ENCODE data around the gene DSPP.

DNA sequence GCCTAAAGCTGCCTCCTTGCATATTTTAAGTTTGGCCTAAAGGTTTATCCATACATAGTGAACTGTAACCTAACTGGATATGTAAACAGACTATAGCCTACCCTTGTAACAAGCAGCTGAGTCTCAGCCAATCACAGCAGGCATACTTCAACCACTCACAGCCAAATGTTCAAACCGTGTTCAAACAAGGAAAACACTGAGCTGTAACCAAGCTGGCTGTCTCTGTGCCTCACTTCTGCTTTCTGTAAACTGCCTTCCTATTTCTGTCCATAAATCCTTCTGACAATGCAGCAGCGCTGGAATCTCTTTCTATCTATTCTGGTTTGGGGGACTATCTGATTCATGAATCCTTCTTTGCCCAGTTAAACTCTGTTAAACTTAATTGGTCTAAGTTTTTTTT lies 16.4 kb downstream of the DSPP start:
- TF ChIP-seq, protein P1, sequence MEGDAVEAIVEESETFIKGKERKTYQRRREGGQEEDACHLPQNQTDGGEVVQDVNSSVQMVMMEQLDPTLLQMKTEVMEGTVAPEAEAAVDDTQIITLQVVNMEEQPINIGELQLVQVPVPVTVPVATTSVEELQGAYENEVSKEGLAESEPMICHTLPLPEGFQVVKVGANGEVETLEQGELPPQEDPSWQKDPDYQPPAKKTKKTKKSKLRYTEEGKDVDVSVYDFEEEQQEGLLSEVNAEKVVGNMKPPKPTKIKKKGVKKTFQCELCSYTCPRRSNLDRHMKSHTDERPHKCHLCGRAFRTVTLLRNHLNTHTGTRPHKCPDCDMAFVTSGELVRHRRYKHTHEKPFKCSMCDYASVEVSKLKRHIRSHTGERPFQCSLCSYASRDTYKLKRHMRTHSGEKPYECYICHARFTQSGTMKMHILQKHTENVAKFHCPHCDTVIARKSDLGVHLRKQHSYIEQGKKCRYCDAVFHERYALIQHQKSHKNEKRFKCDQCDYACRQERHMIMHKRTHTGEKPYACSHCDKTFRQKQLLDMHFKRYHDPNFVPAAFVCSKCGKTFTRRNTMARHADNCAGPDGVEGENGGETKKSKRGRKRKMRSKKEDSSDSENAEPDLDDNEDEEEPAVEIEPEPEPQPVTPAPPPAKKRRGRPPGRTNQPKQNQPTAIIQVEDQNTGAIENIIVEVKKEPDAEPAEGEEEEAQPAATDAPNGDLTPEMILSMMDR (IDR thresholded peaks at IDR 0.05), result no peak
- TF ChIP-seq POLR2A (IDR thresholded peaks at IDR 0.05), result no peak
